DMS 273 treated with DMSO at 0.1 percent for 48 hours (cell line): ENCODE results near the gene KCNJ6.
"Not testable (repeated sequence)": the region's sequence is repeated elsewhere in the genome, so short reads cannot be mapped to it uniquely, and the experiment has no call there.

Source experiments
- DNase-seq: peaks from one replicate; lab custom pipeline; 2025; lab: John Stamatoyannopoulos, UW

KCNJ6 gene

GRCh38 chr21:37677006-37677405 is 239.3 kb downstream of the KCNJ6 start:
- no peak for DNase-seq

GRCh38 chr21:37675202-37675801 is 241.0 kb downstream of the KCNJ6 start:
- DNase-seq: no peak

- no peak for DNase-seq
Measured at GRCh38 chr21:37673801-37674575, 242.3 kb downstream of the KCNJ6 start.

DNA sequence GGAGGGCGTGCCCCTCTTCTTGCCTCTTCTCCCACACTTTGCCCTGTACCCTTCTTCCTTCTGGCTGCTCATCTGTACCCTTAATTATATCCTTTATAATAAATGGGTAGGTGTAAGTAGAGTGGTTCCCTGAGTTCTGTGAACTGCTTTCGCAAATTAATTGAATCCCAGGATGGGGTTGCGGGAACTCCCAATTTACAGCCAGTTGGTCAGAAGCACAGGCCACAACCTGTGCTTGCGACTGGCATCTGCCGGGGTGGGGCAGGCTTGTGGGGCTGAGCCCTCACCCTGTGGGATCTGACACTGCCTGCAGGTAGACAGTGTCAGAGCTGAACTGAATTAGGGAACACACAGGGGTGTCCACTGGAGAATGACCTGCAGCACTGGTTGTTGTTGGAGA is 244.9 kb downstream of the KCNJ6 start:
- no peak for DNase-seq

- no peak for DNase-seq
Measured at GRCh38 chr21:37670883-37671282, 245.4 kb downstream of the KCNJ6 start.

DNA sequence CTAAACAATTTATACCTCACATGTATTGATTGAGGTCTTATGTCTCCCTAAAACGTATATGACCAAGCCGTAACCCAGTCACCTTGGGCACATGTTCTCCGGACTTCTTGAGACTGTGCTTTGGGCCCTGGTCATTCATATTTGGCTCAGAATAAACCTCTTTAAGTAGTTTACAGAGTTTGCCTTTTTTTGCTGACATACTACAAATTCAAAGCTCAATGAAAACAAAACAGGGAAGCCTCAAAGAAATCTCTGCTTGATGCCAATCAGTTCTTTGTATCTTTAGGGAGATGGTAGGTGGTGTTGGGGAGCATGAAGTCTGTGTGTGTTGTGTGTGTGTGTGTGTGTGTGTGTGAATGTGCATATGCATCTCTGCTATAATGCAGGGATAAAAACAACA is 247.0 kb downstream of the KCNJ6 start:
- no peak for DNase-seq

DNA sequence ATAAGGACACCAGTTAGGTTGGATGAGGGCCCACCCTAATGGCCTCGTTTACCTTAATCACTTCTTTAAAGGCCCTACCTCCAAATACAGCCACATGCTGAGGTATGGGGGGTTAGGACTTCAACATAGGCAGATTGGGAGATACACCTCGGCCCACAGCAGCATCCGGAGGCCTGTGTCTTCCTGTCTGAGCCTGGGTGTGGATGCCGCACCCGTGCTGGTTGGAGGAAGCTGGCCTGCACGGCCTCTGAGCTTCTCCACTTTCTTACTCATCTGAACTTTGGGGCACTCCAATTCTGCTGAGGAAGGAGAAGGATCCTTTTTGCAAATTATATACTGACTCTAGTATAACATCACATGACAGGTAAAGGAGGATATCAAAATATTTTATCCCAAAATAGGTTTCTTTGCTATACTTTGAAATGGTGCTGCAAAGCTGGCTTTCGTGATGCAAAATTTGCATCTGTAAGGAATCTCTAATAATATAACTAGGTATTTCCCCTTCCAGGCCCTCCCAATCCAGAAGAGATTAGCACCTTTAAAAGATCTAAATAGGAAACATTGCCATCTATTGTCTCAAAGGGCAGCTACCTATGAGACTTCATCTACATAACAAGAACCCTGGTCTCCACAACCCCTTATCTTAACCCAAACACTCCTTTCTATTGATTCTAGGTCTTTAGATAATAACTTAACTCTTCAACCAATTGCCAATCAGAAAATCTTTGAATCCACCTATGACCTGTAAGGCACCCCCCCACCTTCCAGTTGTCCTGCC is 247.6 kb downstream of the KCNJ6 start:
- DNase-seq: no peak

- no peak for DNase-seq
Measured at GRCh38 chr21:37667380-37667779, 248.9 kb downstream of the KCNJ6 start.

DNA sequence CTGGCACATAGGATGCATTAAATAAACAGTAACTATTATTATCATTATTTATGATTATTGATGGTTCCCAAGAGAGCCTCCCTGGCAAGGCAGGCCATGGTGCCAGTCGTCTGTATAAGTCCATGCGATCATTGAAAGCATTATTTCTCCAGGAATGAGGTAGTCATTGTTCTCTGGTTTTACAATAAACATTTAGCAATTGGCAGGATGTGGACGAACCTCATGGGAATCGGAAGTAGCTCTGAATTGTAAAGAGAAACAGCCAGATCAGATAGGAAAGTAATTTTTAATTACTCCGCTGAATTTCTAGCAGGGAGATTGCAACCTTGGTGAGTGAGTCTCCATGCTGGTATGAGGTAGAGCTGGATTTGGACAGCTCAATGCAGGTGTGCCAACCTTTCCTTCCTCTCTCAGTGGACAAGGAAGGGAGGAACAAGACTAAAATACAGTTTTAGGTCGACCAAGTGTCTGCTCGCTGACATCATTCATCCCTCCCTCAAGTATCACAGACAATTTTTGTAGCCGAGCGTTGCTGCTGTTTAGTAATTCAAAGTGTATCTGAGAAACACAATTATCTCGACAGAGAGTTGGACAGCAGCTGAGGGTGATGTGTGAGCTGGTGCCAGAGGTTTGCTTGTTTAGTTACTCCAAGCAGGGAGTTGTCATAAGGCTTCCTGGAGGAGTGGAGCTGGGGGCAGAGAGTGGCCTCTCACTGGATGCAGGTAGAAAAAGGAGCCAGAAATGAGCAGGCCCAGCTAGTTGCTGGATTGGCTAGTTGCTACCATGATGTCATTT is 250.8 kb downstream of the KCNJ6 start:
- DNase-seq: no peak

GRCh38 chr21:37662227-37662626 is 254.0 kb downstream of the KCNJ6 start:
- DNase-seq: not testable (repeated sequence)

GRCh38 chr21:37660709-37661108 is 255.5 kb downstream of the KCNJ6 start:
- DNase-seq: no peak

- no peak for DNase-seq
Measured at GRCh38 chr21:37659874-37660273, 256.4 kb downstream of the KCNJ6 start.

- DNase-seq: no peak
Measured at GRCh38 chr21:37658817-37659458, 257.3 kb downstream of the KCNJ6 start.

GRCh38 chr21:37658121-37658816 is 258.0 kb downstream of the KCNJ6 start:
- no peak for DNase-seq

DNA sequence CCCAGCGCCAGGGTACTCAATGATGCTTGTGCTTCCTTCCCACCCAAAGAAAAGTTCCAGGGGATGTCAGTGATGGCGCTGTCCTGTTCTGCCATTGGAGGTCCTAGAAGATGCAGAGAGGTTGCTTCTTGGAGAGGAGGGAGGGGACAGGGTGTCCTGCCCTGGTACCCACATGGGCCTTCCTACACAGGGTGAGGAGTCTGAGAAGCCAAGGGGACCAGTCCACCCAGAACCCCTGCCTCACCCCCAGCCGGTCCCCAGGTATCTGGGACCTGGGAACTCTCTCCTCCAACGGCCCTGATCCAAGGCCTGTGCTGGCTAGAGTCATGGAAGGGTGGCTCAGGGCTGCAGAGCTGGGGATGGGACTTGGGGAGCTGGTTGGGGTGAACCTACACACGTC is 259.4 kb downstream of the KCNJ6 start:
- DNase-seq: no peak

GRCh38 chr21:37655611-37656300 is 260.5 kb downstream of the KCNJ6 start:
- no peak for DNase-seq

DNA sequence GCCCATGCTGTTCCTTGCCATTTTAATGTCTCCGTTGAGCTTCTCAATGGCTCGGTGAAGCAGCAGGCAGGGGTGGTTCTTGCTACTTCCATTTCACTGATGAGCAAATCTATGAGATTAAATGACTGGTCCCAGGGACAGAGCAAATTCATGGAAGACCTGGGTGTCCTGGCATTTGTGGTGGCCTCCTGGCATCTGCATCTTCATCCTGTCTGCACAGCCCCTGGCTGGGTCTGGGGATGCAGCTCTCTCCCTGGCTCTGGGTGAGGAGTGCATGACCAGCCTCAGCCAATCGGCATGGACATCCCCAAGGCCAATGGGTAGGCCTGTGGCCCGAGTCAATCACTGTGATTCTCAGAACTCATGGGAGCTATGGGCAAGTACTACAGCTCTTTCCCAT is 261.7 kb downstream of the KCNJ6 start:
- no peak for DNase-seq

DNA sequence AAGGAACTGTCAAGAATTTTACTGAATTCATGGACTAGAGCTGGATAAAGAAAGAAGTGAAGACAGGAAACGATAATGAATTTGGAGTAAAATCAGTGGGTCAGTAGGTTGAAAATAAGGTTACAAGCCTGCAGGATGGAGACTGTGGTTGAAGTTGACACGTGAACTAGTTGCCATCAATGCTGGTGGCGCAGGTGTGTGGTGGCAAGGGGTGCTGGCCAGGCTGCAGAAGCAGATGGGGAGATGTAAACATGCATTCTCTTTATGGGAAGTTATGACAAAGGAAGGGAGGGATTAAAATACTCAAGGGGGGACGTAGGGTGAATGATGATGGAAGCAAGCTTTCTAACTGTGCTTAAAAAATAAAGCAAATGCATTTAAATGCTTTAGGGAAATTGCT is 263.1 kb downstream of the KCNJ6 start:
- DNase-seq: no peak

DNA sequence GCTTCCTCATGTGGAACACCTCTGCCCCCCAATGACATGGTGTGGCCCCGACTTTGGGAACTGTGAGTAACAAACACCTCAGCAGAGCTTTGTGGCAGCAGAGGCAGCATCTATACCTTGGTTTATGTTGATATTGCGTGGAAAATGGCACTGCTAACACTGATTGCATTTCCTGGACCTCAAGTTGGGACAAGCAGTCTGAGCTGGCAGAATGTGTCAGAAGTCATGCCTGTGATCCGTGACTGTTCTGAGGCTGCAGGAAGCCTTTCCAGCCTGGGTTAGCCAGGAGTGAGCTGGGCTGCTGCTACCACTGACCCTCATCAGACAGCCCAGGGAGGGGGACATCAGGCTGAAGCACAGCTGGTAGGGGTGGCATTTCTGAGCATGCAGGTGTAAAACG is 268.5 kb downstream of the KCNJ6 start:
- DNase-seq: no peak

GRCh38 chr21:37646761-37647160 is 269.5 kb downstream of the KCNJ6 start:
- DNase-seq: not testable (repeated sequence)
